ENCODE results near the gene LYRM1.
"Not testable (repeated sequence)": the region's sequence is repeated elsewhere in the genome, so short reads cannot be mapped to it uniquely, and the experiment has no call there.

LYRM1 gene

DNA sequence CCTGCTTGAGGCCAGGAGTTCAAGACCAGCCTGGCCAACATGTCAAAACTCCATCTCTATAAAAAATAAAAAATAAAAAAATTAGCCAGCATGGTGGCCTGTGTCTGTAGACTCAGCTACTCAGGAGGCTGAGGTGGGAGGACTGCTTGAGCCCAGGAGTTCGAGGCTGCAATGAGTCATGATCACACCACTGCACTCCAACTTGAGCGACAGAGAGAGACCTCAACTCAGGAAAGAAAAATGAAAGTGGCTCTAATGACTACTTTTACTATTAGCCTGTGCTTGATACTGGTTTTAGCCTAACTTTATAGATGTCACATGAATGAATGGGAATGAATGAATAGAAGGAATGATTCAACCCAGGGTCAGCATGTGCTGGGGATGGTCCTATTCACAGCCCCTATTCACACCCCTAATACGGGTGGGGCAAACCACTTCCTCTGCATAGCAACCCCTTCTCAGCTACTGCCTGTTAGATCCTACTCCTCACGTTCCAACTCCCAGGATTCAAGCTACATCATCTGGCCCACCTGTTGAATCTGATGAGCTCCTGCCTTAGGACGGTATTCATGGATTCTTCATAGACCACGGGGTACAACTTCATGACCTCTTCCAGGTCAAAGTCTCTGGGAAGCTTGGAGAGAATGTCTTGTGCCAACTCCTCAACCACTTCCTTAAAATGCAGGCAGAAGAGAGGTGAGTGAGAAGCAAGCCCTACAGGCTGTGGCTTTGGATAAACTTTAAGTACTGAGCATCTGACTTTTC lies 40.5 kb downstream of the LYRM1 start:
- DNase-seq = no peak

- DNase-seq = no peak
These were observed 41.0 kb downstream of the LYRM1 start for GRCh38 chr16:20941636-20941926.

DNA sequence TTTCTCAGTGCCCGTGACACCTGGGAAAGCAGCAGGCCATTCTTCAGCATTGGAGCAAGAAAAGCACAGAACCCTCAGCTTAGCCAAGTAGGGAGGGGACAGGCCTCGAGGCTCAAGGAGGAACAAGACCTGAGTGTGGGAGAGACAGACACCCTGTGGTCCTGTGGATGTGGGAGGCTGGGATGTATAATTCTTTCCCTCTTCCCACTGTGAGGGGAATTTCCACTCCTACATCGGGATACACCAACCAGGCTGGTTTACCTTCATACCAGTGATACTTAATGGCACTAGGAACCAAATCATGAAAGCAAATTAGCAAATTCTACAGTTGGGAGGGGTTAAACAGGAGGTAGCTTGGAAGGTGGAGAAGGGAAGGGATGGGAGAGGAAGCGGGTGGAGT lies 41.7 kb downstream of the LYRM1 start:
- DNase-seq = no peak

DNA sequence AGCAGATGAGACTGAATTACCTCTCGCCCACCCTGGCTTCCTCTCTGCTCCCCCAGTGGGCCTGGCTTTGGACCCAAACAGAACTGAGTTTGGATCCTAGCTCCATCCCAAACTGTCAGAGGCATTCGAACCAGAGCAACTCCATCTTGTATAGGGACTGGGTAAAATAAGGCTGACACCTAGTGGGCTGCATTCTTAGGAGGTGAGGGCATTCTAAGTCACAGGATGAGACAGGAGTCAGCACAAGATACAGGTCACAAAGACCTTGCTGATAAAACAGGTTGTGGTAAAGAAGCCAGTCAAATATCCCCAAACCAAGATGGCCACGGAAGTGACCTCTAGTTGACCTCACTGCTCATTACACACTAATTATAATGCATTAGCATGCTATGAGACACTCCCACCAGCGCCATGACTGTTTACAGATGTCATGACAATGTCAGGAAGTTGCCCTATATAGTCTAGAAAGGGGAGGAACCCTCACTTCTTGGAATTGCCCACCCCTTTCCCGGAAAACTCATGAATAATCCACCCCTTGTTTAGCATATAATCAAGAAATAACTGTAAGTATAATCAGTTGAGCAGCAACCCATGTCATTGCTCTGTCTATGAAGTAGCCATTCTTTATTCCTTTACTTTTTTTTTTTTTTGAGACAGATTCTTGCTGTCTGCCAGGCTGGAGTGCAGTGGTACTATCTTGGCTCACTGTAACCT lies 44.4 kb downstream of the LYRM1 start:
- DNase-seq = no peak

DNA sequence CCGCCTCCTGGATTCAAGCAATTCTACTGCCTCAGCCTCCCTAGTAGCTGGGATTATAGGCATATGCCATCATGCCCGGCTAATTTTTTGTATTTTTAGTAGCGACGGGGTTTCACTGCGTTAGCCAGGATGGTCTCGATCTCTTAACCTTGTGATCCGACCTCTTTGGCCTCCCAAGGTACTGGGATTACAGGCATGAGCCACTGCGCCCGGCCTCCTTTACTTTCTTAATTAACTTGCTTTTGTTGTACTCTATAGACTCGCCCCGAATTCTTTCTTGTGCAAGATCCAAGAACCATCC lies 45.0 kb downstream of the LYRM1 start:
- DNase-seq = not testable (repeated sequence)

GRCh38 chr16:20946015-20946629 lies 45.6 kb downstream of the LYRM1 start:
- no peak for DNase-seq

DNA sequence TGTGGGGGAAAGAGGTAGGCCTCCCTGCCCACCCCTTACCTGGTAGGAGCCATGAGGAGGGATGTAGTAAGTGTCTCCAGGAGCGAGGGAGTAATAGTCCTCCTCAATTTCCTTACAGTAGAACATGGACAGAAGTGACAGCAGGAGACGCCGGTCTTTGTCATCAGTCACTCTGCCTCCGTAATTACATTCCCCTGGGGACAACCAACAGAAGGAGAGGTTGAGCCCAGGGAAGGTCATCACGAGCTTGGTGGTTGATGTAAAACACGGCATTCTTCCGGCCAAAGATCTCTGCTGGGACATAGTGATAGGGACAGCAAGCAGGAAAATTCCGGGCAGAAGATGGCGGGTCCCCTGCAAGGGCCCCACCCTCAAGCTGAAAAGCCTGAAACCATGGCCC lies 47.9 kb downstream of the LYRM1 start:
- DNase-seq = no peak

- DNase-seq = no peak
These were observed 49.1 kb downstream of the LYRM1 start for GRCh38 chr16:20949660-20950059.

DNA sequence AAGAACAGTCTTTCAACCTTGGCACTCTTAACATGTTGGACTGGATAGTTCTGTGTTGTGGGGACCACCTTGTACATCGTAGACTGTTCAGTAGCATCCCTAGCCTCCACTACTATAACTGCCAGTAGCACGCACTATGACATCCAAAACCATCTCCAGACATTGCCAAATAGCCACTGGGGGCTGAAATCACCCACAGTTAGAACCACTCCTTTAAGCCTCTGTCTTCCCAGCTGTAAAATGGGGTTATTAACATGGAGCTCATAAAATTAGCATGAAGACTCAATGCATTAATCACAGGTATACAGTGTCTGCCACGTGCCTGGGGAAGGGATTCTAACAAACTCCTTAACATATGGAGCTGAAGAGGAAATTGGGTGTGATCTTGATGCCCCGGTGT lies 49.7 kb downstream of the LYRM1 start:
- DNase-seq = no peak

- DNase-seq = no peak
These were observed 51.8 kb downstream of the LYRM1 start for GRCh38 chr16:20952139-20952920.

DNA sequence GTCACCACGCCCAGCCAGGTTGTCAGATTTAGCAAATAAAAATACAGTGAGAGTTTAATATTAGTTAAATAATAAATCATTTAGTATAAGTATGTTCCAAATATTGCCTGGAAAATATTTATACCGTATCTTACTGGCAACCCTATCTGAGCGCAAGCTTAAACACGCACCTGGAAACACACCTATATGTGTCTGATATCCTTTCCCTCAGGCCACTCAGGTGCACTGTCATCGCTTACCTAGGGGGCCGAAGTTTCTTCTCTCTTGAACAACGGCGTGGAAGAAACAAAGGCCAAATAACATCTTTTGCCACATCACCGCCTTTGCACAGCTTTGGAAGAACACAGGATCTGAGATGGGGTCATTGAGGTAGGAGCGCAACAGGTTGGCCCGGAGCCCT lies 54.0 kb downstream of the LYRM1 start:
- no peak for DNase-seq

GRCh38 chr16:20956319-20956718 lies 55.7 kb downstream of the LYRM1 start:
- DNase-seq = no peak

GRCh38 chr16:20957153-20957552 lies 56.6 kb downstream of the LYRM1 start:
- no peak for DNase-seq

DNA sequence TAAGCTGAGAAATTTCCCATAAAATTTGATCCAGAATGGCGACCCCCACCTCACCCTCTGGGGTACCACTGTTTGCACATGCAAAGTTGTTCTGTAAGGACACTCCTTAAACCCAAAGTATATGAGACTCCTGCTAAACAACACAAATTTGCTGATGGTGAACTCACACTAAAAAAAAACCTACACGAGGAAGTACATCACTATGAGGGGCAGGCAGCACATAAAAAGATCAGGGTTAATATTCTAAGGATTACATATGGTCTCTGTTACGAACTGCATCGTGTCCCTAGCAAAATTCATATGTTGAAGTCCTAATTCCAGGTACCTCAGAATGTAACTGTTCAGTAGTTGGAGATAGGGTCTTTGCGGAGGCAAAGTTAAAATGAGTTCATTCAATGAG lies 60.3 kb downstream of the LYRM1 start:
- DNase-seq = no peak

- DNase-seq = no peak
These were observed 68.2 kb downstream of the LYRM1 start for GRCh38 chr16:20968765-20969164.

- no peak for DNase-seq
These were observed 68.8 kb downstream of the LYRM1 start for GRCh38 chr16:20969386-20969785.

DNA sequence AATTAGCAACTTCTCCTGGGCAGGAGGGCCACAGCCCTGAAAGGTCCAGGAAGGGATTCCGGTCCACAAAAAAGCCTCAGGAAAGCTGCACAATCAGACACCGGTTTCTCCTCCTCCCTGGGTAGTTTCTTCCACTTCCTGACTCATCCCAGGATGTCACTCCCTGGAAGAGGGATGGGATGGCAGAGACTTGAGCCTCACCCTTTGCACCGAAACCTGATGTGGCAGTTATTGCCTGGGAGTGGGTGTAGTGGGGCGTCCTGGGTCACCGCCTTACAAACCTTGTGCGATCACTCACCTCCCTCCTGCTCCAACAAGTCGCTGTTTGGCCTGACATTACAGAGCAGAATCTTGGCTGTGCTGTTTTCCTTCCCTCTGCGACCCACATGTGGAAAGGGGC lies 70.8 kb downstream of the LYRM1 start:
- DNase-seq = no peak

- not testable (repeated sequence) for DNase-seq
These were observed 72.6 kb downstream of the LYRM1 start for GRCh38 chr16:20973201-20973600.

All from activated naive CD4-positive, alpha-beta T cell (primary cell).